DOHH2 (cell line): ENCODE measurements around the gene ETNPPL.

Experiments used
- CTCF ChIP-seq: fragments of 200-600 bp; sonication (generic); IDR thresholded peaks from one replicate; pipeline ENCODE4 v1.5.1; 2014; ENCODE audit warnings: antibody characterized with exemption, mild to moderate bottlenecking, low read depth, low read length; ENCODE audit not compliant: poor library complexity, severe bottlenecking
- EZH2phosphoT487 ChIP-seq: fragments of 200-600 bp; sonication (generic); IDR thresholded peaks from 2 replicates; pipeline ENCODE4 v1.6.1; 2017; ENCODE audit warnings: borderline replicate concordance, mild to moderate bottlenecking, antibody characterized with exemption, low read length, moderate library complexity, mixed read lengths

- TF ChIP-seq CTCF (no peak), EZH2phosphoT487 (no peak)
These were observed 67.8 kb downstream of the ETNPPL start for GRCh38 chr4:108695062-108695461.
